Measurements from ENCODE around the gene ADGRL2.

Gene ADGRL2

GRCh38 chr1:81800695-81801650 is at the start of gene ADGRL2:
Gene ADGRL2, plus strand, starts transcription at chr1:81800934. Its CDS starts 36,051 bp downstream, at chr1:81836985.
- no peak for DNase-seq

- no peak for DNase-seq
These were observed 47.9 kb upstream of the ADGRL2 start for GRCh38 chr1:81752840-81753239.

- no peak for DNase-seq
These were observed 46.3 kb upstream of the ADGRL2 start for GRCh38 chr1:81754424-81754823.

GRCh38 chr1:81756872-81757271 is 43.9 kb upstream of the ADGRL2 start:
- DNase-seq, result no peak

- no peak for DNase-seq
These were observed 43.2 kb upstream of the ADGRL2 start for GRCh38 chr1:81757398-81758020.

- no peak for DNase-seq
These were observed 42.6 kb upstream of the ADGRL2 start for GRCh38 chr1:81758181-81758580.

- DNase-seq, result no peak
These were observed 40.1 kb upstream of the ADGRL2 start for GRCh38 chr1:81760477-81761097.

GRCh38 chr1:81775510-81775909 is 25.2 kb upstream of the ADGRL2 start:
- DNase-seq, result no peak

- no peak for DNase-seq
These were observed 19.9 kb upstream of the ADGRL2 start for GRCh38 chr1:81780705-81781454.

GRCh38 chr1:81781749-81782148 is 19.0 kb upstream of the ADGRL2 start:
- DNase-seq, result no peak

GRCh38 chr1:81792184-81792583 is 8.6 kb upstream of the ADGRL2 start:
- DNase-seq, result no peak

- no peak for DNase-seq
These were observed 3.0 kb upstream of the ADGRL2 start for GRCh38 chr1:81797701-81798100.

GRCh38 chr1:81799939-81800694 is 617 bp upstream of the ADGRL2 start:
- DNase-seq, result no peak

GRCh38 chr1:81801651-81802456 is 1.1 kb downstream of the ADGRL2 start:
- DNase-seq, result no peak

GRCh38 chr1:81802457-81802706 is 1.6 kb downstream of the ADGRL2 start:
- DNase-seq, result no peak

- DNase-seq, result no peak
These were observed 2.1 kb downstream of the ADGRL2 start for GRCh38 chr1:81802707-81803430.

GRCh38 chr1:81803431-81804110 is 2.8 kb downstream of the ADGRL2 start:
- DNase-seq, result no peak

- no peak for DNase-seq
These were observed 3.6 kb downstream of the ADGRL2 start for GRCh38 chr1:81804312-81804711.

- DNase-seq, result no peak
These were observed 5.0 kb downstream of the ADGRL2 start for GRCh38 chr1:81805537-81806431.

Data from NCI-H748 treated with DMSO at 0.1 percent for 48 hours (cell line).